DMS79 (cell line): Measurements from ENCODE around the gene CD6.

Source experiments
- DNase-seq: peaks from one replicate; lab custom pipeline; 2025; lab: John Stamatoyannopoulos, UW

The CD6 gene

DNA sequence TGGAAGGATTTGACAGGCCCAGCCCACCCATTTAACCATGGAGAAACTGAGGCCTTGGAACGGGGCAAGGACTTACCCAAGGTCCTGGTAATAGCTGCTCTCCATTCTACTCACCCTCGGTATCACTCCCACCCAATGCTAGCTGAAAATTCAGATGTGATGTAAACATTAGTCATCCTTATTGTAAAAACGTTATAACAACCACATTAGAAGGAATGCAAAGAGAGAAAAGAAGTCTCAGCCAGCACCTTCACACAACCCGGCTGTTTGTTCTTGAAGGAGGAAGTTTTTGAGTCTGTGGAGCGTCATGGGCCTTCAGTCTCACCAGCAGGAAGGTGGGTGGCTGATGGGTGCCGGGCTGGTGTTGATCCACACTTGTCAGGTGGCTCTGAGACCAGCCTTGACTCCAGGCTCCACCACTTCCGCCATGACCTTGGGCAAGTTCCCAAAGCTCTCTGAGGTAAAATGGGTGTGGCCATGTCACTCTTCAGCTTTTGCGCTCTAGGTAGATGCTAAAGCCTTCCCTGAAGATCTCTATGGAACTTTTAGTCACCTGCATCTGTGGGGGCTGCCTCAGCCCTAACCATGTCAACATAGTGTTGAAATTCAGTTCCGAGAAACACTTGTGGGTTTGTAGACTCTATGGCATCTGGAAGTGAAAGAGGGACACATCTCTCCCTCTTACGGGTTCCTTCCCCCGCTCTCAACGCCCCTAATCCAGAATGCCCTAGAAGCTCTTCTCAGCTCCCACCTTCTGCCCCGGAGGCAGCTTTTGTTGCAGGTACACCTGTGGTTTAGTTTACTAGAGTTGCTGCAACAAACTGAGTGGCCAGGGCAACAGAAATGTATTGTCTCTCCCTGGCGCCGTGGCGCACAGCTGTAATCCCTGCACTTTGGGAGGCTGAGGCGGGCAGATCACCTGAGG, 14.8 kb downstream of the CD6 start:
- no peak for DNase-seq

DNA sequence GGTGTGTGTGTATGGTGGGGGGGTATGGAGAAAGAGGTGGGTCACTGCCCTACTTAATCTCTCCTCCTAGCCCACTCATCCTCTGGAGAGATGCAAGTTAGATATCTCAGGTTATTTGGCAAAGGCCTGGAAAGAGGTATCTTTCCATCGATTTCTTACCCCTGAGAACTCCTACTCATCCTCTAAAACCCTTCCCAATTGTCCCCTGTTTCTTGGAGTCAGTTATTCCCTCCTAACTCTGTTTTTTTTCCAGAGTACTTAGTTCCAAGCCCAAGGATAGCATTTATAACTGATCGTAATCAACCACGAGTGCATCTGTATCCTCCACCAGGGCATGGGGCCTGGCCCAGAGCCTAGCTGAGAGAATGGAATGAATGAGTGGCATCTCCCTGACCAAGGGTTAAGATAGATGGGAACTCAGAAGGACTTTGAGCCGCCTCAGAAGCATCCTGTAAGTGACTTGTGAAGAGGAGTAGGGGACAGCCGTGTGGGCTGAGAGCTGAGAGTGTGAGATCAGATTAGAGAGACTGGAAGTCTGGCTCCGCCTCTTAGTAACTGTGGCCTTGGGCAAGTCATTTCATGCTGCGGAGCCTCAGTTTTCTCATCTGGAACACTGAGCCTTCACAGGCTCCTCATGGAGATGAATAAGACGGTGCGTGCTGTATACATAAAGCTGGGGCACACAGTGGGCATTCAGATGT, 16.2 kb downstream of the CD6 start:
- no peak for DNase-seq

DNA sequence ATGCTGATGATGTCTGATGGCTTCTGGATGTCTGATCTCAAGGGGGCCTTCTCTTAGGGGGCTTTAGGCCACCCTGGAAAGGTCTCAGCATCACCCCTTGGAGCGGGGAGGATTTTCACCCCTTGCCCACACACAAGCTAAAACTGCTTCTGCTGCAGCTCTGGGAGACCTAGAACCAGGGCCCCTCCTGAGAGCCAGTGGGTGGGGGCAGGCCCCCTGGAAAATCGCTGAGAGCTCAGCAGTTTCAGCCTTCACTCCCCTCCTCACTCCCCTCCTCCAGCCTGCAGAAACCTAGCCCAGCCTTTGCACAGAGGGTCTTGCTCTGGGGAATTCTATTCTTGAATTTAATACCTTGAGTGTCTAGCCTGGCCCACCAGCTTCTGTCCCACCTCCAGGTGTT, 17.2 kb downstream of the CD6 start:
- DNase-seq = no peak

DNA sequence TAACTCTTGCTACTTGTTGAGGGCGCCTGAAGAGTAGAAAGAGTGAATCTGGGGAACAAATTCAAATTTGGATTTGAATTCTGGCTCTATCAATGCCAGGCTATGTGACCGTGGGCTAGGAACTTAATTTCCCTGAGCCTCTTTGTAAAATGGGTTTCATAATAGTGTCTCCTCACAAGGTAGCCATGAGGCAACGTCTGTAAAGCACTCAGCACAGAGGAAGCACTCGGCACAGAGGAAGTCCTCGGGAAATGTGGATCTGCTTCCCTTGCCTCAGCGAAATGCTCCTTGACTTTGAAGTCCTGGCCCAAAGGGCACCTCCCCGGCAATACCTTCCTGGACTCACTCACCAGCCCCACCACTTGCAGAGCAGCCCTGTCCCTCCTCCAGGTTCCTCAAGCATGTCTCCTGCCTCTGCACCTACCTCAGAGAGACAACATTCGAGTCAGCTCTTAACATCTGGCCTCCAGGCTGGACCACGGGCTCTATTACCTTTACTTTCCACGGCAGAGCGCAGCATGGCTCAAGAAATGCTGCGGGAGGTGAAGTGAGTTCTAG, 17.7 kb downstream of the CD6 start:
- DNase-seq = no peak

DNA sequence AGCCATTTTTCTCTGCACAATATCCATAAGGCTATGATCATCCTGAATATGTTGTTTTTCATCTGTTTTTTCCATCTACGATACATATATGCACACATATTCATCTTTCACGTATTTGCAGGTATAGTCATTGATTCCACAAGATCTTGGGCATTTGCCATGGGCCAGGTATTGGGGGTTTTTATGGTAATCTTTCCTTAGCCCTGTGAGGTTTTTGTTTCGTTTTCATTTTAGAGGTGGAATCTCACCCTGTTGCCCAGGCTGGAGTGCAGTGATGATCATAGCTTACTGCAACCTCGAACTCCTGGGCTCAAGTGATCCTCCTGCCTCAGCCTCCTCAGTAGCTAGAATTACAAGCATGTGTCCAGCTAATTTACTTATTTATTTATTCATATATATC, 20.0 kb downstream of the CD6 start:
- DNase-seq = no peak

DNA sequence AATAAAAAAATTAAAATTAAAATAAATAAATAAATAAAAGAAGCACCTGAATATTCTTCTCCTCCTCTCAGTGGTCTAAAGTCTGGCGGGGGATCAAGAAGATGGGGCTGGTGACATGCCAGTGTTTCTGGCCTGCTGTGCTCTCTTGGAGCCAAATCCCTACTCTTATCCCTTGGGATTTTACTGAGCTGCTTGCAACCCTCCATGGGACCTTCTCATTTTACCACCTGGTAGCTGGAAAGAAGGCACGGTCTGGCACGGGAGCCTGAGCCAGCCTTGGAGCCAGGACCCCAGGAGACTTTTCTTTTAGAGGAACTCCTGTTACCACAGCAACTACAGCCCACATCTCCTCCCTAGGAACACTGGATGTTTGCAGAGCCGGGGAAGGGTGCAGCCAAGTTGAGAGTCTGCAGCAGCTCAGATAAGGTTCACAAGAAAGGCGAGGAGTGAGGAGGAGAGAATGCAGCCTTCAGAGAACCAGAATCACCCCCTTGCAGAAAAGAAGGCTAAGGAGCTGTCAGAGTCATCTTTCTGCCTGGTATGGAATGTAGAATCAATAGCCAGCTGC, 21.4 kb downstream of the CD6 start:
- DNase-seq = no peak

DNA sequence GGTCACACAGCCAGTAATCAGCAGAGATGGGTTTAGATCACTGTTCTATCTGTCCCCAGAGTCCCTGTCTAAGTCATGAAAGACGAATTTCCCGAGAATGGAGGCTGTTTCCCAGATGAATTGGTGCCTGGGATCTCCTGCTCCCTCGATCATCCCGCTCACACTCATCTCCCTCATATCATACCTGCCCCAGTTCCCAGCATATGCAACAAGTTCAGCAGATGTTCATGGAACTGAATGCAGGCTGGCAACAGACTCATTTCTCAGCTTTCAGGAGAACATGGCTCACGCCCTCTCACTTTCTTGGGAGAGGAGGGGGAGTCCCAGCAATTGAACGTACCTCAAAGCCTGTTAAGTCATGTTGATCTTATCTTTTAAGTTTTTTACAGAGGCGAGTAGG, 22.1 kb downstream of the CD6 start:
- DNase-seq = no peak

DNA sequence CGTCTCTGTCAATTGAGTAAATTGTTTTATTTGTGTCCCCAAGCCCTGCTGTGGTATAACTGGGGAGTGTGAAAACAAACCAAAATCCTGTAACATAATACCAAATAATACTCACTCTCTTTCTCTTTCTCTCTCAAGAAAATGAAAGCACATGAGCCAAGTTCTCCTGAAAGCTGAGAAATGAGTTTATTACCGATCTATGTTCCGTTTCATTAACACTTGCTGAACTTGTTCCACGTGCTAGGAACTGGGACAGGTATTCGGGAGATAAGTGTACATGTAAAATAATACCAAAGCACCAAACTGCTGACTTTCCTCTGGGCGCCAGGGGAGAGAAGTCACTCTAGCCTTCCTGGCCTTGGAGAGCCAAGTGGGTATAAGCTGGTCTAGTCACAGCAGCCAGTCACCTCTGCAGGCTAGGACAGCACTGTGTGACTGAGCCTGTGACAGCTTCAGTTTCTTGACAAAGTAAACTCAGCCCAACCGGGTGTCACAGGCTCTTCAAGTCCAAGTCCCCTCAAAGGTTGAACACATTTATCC, 23.1 kb downstream of the CD6 start:
- no peak for DNase-seq

DNA sequence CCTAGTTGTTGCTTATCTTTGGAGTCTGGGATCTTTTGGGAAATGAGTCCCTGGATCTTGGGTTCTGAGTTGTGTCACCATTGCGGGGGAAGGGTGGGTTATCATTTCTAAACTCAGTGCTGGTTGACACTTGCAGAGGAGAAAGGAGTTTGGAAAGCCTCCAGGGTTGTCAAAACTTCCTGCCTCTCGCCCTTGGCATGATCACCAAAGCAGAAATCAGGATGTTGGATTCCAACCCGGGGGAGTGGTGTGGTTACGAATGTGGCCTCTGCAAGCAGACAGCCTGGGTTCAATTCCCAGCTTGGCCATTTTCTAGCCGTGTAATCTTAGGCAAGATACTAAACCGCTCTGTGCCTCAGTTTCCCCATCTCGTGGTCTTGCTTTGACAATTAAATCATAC, 24.3 kb downstream of the CD6 start:
- DNase-seq = no peak

DNA sequence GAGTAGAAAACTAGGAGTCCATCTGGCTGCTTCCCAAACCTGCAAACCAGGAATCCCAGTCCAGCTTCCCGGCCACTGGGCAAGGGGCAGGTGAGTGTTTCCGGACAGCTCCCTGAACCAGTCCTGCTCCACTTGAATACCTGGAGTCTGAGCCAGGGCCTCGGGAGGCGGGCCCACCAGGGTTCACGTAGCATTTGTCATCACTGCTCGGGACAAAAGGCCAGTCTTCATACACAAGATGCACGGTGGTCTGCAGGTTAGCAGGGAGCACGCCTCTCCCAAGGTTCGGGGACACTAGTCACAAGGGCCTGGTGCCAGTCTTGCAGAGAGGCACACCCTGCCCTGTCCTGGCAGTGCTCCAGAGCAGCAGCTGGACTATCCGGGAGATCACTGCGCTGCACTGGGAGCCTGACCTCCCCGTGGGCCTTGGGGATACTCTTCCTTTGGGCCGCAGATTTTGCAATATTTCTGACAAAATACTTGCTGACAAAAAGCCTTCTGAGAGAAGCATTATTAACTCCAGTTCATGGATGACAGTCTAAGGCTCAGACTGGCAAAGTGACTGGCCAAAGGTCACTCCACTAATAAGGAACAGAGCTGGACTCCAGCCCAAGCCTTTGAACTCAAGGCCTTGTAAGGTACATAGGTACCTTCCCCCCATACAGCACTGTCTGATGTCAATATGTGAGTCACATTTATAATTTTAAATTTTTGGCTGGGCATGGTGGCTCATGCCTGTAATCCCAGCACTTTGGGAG, 25.1 kb downstream of the CD6 start:
- DNase-seq = no peak

DNA sequence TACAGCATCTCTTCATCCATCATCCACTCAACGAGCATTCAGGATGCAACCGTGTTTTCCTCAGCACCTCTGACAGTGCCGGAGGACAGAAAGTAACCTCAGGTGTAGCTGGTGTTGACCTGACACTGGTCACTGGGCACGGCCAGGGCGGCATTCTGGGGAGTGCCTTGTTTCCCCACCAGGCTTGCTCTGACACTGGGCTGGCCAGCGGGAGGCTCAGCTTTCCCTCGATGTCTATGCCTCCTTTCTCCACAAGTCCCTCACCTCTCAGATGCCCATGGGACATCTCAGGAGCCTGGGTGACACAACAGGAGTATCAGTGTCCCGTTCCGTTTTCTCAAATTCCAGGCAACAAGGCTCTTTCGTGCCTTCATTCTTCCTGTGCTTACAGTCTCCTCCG, 28.9 kb downstream of the CD6 start:
- DNase-seq = no peak

DNA sequence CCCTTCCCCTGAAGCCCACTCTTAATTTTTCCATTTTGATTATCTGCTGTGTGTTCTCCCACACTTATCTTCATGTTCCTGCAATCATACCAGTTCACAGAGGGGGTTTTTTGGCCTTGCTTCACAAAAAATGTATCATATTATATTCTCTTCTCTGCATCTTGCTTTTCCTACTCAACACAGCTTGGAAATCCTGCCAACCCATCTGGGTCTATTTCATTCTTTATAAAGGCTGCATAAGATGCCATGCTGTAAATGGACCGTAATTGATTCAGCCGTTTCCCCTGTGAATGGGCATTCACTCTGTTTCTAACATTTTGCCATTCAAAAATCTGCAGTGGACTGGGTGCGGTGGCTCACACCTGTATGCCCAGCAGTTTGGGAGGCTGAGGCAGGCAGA, 30.5 kb downstream of the CD6 start:
- DNase-seq = no peak

DNA sequence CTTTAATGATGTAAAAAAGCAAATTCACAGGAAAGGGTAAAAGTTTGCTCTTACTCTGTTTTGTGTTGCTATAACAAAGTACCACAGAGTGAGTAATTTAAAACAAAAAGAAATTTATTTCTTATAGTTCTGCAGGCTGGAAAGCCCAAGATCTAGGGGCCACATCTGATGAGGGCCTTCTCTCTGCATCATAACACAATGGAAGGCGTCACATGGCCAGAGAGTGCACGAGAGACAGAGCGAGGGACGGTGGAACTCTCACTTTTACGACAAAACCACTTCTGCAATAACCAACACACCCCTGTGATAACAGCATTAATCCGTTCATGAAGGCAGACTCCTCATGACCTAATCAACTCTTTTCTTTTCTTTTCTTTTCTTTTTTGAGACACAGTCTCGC, 31.1 kb downstream of the CD6 start:
- no peak for DNase-seq

DNA sequence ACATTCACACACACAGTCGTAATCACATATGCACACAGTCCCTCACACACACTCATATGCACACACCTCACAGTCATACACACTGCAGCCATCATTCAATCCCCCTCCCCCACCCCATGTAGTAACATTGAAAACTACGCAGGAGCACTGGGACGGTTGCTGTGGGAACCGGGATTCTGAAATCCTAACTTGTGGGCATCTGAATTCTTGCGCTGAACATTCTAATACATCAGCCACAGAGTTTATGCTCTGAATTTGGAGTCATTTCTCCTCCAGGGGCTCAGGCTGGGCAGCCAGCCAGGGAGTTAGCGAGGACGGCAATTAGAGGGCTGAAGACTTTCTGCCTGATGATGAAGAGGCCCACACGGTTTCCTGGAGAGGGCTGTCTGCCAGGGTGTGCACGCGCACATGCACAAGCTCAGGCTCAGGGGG, 32.7 kb downstream of the CD6 start:
- peak; percentile 16 for DNase-seq

DNA sequence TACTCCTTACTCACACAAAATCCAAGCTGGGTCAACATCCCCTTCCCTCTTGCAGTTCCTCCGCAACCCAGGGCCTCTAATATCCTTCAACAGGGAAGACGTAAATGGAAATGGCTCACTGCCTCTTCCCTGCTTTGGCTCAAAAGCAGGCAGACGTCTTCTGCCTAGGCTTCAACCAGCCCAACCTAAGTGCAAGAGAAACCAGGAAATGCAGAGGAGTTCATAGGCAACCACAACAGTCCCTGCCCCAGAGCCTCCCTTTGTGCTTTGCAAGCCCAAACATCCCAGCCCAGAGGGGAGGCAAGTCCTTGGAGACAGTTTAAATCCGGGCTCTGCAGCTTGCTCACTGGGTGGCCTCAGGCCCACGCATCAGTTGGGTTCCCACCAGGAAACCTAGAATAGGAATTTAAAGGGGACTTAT, 33.3 kb downstream of the CD6 start:
- no peak for DNase-seq

DNA sequence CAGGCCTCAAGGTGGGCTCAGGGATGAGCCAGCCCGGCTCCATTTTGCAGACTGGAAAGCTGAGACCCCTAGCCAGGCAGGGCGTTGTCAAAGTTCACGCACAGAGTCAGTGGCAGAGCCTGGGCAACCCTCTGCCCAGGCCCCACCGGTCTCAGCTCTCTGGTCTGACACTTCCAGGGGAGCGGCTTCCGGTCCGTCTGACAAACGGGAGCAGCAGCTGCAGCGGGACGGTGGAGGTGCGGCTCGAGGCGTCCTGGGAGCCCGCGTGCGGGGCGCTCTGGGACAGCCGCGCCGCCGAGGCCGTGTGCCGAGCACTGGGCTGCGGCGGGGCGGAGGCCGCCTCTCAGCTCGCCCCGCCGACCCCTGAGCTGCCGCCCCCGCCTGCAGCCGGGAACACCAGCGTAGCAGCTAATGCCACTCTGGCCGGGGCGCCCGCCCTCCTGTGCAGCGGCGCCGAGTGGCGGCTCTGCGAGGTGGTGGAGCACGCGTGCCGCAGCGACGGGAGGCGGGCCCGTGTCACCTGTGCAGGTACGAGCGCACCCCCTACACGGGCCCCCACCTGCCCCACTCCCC, 36.0 kb downstream of the CD6 start:
- no peak for DNase-seq

DNA sequence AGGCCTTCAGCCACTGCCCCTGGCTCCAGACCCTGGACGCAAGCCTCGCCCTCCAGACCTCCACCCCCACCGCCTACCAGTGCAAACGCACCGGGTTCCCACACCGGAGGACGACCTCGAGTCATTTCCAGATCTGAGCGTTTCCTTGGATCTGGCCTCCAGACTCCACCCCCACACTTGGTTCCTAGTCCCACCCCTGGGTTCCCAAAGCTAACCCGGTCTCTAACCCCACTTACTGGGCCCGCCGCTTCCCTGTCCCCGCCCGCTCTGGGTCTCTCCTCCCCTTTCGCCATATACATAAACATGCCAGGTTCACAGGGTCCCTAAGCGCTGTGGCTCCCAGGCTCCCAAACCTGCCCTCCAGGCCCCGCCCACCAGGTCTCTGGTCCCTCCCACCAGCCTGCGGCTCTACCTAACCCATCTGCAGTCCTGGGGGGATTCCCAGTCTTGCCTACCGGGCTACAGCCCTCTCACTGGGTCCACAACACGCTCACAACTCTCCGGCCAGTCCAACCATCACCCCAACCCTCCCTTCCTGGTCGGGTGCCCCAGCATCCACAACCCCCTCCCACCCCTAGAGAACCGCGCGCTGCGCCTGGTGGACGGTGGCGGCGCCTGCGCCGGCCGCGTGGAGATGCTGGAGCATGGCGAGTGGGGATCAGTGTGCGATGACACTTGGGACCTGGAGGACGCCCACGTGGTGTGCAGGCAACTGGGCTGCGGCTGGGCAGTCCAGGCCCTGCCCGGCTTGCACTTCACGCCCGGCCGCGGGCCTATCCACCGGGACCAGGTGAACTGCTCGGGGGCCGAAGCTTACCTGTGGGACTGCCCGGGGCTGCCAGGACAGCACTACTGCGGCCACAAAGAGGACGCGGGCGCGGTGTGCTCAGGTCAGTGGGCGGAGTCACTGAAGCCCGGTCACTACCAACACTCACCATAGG, 36.7 kb downstream of the CD6 start:
- no peak for DNase-seq

DNA sequence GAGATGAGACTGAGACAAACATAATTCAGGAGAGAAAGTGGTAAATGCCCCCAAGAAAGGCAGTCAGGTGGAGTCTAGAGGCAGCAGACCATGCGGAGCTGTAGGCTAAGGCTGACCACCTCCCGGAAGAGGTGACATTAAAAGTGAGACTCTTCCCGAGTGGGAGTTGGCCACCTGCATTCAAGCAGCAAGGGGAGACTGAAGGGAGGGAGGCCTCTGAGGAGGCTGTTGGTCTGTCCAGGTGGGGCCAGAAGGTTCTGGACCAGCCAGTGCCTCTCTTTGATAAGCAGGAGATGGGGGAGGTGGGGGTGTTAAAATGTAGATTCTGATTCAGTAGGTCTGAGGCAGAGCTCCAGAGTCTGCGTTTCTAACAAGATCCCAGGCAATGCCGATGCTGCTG, 37.5 kb downstream of the CD6 start:
- DNase-seq = no peak

DNA sequence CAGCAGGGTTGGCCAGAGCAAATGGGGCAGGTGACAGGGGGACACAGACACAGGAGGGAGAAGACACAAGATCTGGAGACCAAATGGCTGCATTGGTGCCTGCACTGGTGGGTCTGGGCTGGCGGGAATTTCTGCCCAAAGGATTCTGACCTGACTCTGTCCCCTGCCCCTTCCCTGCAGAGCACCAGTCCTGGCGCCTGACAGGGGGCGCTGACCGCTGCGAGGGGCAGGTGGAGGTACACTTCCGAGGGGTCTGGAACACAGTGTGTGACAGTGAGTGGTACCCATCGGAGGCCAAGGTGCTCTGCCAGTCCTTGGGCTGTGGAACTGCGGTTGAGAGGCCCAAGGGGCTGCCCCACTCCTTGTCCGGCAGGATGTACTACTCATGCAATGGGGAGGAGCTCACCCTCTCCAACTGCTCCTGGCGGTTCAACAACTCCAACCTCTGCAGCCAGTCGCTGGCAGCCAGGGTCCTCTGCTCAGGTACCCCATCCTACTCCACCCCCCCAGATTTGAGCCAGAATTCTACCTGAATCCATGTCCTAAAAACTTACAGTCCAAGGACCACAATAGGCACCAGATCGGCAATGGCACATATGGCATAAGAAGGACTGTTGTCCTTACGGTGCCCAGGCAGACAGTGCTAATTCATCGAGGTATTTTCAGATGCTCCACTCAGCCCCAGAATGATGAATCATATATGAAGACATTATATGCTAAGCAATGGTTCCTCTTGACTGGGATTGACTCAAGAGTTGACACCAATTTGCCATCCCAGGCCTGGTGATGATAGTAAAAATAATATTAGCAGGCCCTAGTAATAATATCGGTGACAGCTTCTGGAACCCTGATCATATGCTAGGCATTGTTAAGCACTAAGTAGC, 38.2 kb downstream of the CD6 start:
- DNase-seq = no peak
